ENCODE measurements around the gene ABHD5.
A peak's percentile ranks its signal among the peaks of the same experiment; 100 is the strongest.

Gene ABHD5

DNA sequence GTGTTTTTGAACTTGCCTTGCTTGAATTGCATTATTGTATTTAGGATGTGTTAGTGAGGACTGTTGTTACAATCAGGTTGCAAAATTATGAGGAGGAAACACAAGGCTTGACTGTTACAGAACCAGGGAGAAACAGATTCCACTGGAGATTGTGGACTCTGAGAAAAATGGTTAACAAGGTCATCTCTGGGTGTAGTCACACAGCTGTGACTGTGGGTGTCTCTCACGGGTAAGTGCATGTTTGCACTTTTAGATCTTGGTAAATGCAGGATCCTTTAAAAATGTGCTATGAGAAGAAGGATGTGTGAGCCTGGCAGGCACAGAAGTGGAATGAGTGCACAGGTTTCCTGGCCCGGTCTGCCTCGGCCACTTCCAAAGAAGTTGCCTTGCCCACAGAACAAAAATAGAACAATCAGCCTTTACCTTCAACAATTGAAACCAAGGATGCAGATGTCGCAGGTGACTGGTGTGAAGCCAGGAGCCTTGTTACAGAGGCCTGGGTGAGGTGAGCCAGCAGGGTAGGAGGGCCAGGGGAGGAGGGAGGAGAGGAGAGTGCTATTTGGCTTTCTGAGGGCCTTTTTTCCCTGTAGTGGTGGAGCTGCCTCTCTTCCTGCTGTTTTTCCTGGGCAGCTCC, 68.0 kb downstream of the ABHD5 start:
- Histone ChIP-seq H3K36me3 (replicated peaks) (no peaks in the 10 kb centered on the region), H3K27ac (no peak overlapping the region), H3K27me3 (replicated peaks) (no peaks in the 10 kb centered on the region), H3K4me3 (ENCODE audit: low read depth, low read length) (no peak overlapping the region)
- TF ChIP-seq, protein P1, sequence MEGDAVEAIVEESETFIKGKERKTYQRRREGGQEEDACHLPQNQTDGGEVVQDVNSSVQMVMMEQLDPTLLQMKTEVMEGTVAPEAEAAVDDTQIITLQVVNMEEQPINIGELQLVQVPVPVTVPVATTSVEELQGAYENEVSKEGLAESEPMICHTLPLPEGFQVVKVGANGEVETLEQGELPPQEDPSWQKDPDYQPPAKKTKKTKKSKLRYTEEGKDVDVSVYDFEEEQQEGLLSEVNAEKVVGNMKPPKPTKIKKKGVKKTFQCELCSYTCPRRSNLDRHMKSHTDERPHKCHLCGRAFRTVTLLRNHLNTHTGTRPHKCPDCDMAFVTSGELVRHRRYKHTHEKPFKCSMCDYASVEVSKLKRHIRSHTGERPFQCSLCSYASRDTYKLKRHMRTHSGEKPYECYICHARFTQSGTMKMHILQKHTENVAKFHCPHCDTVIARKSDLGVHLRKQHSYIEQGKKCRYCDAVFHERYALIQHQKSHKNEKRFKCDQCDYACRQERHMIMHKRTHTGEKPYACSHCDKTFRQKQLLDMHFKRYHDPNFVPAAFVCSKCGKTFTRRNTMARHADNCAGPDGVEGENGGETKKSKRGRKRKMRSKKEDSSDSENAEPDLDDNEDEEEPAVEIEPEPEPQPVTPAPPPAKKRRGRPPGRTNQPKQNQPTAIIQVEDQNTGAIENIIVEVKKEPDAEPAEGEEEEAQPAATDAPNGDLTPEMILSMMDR (IDR thresholded peaks at IDR 0.05; ENCODE audit: low read depth, low read length, missing control alignments): no peak
- in situ Hi-C loops (cut with HindIII; ENCODE audit: low pct_ligation_motif_present, low sequenced_read_pairs): loop anchor here (25.0 kb wide), 1 partner anchor 104 kb away; no protein-coding TSS in a partner anchor
- DNase-seq: no peak

DNA sequence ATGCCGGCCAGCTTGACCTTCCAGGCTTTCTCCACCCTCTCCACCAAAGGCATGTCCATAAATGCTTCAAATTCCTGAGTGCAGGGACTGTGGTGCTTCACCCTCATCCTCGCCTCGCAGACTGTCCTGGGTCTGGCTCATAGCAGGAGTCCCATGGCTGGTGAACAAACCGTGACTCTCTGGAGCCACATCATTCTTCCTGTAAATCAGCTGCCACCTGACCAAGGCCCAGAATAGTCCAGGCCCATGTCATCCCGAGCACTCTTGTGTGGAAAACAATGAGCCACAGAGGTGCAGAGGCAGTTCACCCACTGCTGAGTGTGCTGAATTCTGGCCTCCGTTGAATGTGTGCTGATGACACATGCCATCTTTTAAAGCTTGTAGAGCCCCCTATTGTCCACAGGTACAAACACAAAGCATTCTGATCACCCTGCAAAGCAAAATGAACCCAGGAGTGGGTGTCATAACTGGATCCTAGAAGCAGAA, 68.6 kb downstream of the ABHD5 start:
- in situ Hi-C loops (cut with HindIII; ENCODE audit: low pct_ligation_motif_present, low sequenced_read_pairs): loop anchor here (25.0 kb wide), 1 partner anchor 103 kb away; no protein-coding TSS in a partner anchor
- Histone ChIP-seq H3K27ac (peak overlapping the region; percentile 28), H3K27me3 (replicated peaks) (no peaks in the 10 kb centered on the region), H3K36me3 (replicated peaks) (no peaks in the 10 kb centered on the region), H3K4me3 (ENCODE audit: low read depth, low read length) (no peak overlapping the region)
- TF ChIP-seq, protein P1 (IDR thresholded peaks at IDR 0.05; ENCODE audit: low read depth, low read length, missing control alignments): peak; percentile 63
- DNase-seq: peak; percentile 72

DNA sequence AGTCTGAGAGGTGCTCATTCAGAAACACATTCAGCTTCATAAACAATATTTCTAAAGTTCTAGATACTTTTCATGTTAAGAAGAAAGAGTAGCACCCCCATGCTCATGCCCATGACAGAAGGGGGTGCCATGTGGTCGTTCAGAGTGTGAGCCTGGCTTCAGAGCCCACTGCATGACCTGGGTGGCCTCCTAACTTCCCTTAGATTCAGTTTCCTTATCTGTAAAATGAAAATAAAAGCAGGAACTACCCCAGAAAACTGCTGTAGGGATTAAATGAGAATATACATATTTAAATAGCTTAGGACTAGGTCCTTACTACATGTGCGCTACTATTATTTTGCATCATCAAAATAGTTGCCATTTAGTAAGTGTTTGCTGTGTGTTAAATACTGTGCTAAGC, 69.2 kb downstream of the ABHD5 start:
- no peak overlapping the region for H3K4me3 ChIP-seq (ENCODE audit: low read depth, low read length)
- peak overlapping the region; percentile 28 for H3K27ac ChIP-seq
- H3K27me3 ChIP-seq (replicated peaks): no peaks in the 10 kb centered on the region
- TF ChIP-seq, protein P1 (IDR thresholded peaks at IDR 0.05; ENCODE audit: low read depth, low read length, missing control alignments): no peak
- in situ Hi-C loops (cut with HindIII; ENCODE audit: low pct_ligation_motif_present, low sequenced_read_pairs): loop anchor here (25.0 kb wide), 1 partner anchor 102 kb away; no protein-coding TSS in a partner anchor
- no peaks in the 10 kb centered on the region for H3K36me3 ChIP-seq (replicated peaks)
- DNase-seq: no peak

DNA sequence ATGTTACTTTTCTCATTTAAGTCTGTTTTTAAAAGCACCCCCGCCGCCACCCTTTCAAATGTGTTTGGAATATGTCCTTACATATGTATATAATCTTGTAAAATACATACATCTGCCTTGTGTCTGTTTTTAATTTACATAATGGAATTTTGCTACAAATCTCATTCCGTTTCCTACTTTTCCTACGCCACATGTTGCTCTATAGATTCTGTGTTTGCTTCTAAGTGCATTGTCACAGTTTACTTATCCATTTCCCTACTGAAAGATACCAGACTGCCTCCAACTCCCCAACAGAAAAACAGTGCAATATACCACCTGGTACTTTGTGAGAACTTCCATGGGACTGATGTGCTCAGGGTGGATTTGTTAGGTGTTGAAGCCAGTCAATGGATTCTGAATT, 70.2 kb downstream of the ABHD5 start:
- no peak for DNase-seq
- Histone ChIP-seq H3K27ac (no peak overlapping the region), H3K36me3 (replicated peaks) (no peaks in the 10 kb centered on the region), H3K27me3 (replicated peaks) (no peaks in the 10 kb centered on the region), H3K4me3 (ENCODE audit: low read depth, low read length) (no peak overlapping the region)
- TF ChIP-seq, protein P1 (IDR thresholded peaks at IDR 0.05; ENCODE audit: low read depth, low read length, missing control alignments): no peak
- in situ Hi-C loops (cut with HindIII; ENCODE audit: low pct_ligation_motif_present, low sequenced_read_pairs): loop anchor here (25.0 kb wide), 1 partner anchor 101 kb away; no protein-coding TSS in a partner anchor

DNA sequence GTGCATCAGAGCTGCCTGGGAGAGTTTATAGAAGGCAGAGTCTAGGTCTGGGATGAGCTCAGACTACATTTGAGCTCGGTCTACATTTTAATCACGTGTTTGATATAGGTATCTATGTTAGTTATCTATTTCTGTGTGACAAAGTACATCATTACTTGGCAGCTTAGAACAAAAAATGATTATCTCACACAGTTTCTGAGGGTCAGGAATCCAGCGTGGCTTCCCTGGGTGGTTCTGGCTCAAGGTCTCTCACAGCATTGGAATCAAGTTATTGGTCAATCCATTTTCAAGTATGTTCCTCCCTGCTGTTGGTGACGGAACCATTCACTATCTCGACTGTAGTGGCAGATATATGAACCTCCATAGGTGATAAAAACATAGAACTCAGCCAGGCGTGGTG, 71.7 kb downstream of the ABHD5 start:
- Histone ChIP-seq H3K36me3 (replicated peaks) (no peaks in the 10 kb centered on the region), H3K27ac (no peak overlapping the region), H3K4me3 (ENCODE audit: low read depth, low read length) (no peak overlapping the region), H3K27me3 (replicated peaks) (no peaks in the 10 kb centered on the region)
- no peak for DNase-seq
- TF ChIP-seq, protein P1 (IDR thresholded peaks at IDR 0.05; ENCODE audit: low read depth, low read length, missing control alignments): no peak
- in situ Hi-C loops (cut with HindIII; ENCODE audit: low pct_ligation_motif_present, low sequenced_read_pairs): loop anchor here (25.0 kb wide), 1 partner anchor 100 kb away; no protein-coding TSS in a partner anchor
